Breast epithelium (tissue), 3 donors: Measurements from ENCODE around the gene CLEC18A.

ENCODE experiments used
- POLR2A ChIP-seq: fragments of 450-650 bp; IDR thresholded peaks from one replicate; pipeline ENCODE4 v1.6.1; 2016; ENCODE audit warnings: antibody characterized with exemption, mild to moderate bottlenecking, moderate library complexity
- POLR2AphosphoS5 ChIP-seq, 3 donors: sonication (generic); formaldehyde crosslinking; IDR thresholded peaks; one replicate each; pipeline ENCODE4 v1.6.1; 2017; ENCODE audit warnings: antibody characterized with exemption in 3 of 3
- TF ChIP-seq, protein P1 (sequence below), 3 donors: fragments of 450-650 bp; IDR thresholded peaks; one replicate each; pipeline ENCODE4 v1.5.1; 2016 to 2017; ENCODE audit warnings: antibody characterized with exemption in 3 of 3, mild to moderate bottlenecking in 3 of 3, moderate library complexity in 3 of 3

DNA sequence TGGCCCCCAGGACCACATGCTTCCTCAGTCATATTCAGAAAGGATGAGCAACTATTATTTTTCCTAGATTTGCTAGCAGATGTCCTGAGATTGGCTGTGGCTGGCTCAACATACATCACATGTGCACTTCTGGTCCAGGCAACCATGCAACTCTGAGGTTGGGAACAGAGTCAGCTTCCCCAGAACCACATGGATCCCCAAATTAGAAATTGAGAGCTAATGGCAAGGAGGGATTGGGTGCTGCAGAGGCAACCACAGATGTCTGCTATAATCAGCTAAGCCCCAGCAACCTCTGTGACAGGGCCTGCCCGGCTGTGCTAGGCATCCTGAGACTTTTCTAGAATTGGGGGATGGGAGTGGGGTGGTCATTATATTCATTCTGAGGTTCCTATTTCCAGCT is 33.8 kb upstream of the CLEC18A start:
- TF ChIP-seq, protein P1, sequence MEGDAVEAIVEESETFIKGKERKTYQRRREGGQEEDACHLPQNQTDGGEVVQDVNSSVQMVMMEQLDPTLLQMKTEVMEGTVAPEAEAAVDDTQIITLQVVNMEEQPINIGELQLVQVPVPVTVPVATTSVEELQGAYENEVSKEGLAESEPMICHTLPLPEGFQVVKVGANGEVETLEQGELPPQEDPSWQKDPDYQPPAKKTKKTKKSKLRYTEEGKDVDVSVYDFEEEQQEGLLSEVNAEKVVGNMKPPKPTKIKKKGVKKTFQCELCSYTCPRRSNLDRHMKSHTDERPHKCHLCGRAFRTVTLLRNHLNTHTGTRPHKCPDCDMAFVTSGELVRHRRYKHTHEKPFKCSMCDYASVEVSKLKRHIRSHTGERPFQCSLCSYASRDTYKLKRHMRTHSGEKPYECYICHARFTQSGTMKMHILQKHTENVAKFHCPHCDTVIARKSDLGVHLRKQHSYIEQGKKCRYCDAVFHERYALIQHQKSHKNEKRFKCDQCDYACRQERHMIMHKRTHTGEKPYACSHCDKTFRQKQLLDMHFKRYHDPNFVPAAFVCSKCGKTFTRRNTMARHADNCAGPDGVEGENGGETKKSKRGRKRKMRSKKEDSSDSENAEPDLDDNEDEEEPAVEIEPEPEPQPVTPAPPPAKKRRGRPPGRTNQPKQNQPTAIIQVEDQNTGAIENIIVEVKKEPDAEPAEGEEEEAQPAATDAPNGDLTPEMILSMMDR (IDR thresholded peaks at IDR 0.05), result no peak
- TF ChIP-seq POLR2A (no peak), POLR2AphosphoS5 (IDR thresholded peaks at IDR 0.05) (no peak)
